ENCODE data around the gene ADAM15.
A peak's percentile ranks its signal among the peaks of the same experiment; 100 is the strongest.

ADAM15 gene

DNA sequence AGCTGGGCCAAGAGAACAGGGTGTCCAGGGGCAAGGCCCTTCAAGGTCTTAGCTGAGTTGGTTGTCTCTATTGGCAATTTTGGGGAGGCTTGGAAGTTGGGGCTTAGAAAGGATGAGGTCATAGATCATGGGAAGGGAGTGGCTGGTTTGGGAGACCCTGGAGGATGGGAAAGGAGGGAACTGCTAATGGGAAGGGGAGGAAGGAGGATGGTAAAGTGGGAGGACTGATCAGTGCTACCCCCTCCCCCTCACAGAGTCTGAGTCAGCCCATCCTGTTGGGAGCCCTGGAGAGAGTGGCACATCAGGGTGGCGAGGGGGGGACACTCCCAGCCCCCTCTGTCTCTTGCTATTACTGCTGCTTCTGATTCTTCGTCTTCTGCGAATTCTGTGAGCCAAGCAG, 17.5 kb downstream of the ADAM15 start:
- TF ChIP-seq EZH2phosphoT487 (IDR thresholded peaks at IDR 0.05; ENCODE audit: low read depth) = no peak
- TF ChIP-seq, protein P1, sequence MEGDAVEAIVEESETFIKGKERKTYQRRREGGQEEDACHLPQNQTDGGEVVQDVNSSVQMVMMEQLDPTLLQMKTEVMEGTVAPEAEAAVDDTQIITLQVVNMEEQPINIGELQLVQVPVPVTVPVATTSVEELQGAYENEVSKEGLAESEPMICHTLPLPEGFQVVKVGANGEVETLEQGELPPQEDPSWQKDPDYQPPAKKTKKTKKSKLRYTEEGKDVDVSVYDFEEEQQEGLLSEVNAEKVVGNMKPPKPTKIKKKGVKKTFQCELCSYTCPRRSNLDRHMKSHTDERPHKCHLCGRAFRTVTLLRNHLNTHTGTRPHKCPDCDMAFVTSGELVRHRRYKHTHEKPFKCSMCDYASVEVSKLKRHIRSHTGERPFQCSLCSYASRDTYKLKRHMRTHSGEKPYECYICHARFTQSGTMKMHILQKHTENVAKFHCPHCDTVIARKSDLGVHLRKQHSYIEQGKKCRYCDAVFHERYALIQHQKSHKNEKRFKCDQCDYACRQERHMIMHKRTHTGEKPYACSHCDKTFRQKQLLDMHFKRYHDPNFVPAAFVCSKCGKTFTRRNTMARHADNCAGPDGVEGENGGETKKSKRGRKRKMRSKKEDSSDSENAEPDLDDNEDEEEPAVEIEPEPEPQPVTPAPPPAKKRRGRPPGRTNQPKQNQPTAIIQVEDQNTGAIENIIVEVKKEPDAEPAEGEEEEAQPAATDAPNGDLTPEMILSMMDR (IDR thresholded peaks at IDR 0.05; ENCODE audit: low read depth, low read length) = no peak
- H4K20me1 ChIP-seq (ENCODE audit: insufficient read depth, low read length) = peaks cover 10% of the 10 kb centered on the region; the same call in 1 of the 2 replicates
- H3K9me3 ChIP-seq (ENCODE audit: insufficient read depth, low read length) = no peaks in the 10 kb centered on the region
- H3K79me2 ChIP-seq (ENCODE audit: low read length) = peaks cover 13% of the 10 kb centered on the region
- no peak overlapping the region for H3K27ac ChIP-seq (ENCODE audit: low read length)
- H3K36me3 ChIP-seq (replicated peaks; ENCODE audit: low read depth, low read length) = peaks cover 33% of the 10 kb centered on the region
- no peak overlapping the region for H3K9ac ChIP-seq (ENCODE audit: low read length)
- H3K27me3 ChIP-seq (ENCODE audit: low read depth, low read length) = no peaks in the 10 kb centered on the region
- no peak overlapping the region for H3K4me2 ChIP-seq (ENCODE audit: low read length)
- H2AFZ ChIP-seq (ENCODE audit: low read depth, low read length) = no peak overlapping the region
- H3K4me1 ChIP-seq (ENCODE audit: low read length) = peaks cover 14% of the 10 kb centered on the region
- no peak overlapping the region for H3K4me3 ChIP-seq (ENCODE audit: low read length)

DNA sequence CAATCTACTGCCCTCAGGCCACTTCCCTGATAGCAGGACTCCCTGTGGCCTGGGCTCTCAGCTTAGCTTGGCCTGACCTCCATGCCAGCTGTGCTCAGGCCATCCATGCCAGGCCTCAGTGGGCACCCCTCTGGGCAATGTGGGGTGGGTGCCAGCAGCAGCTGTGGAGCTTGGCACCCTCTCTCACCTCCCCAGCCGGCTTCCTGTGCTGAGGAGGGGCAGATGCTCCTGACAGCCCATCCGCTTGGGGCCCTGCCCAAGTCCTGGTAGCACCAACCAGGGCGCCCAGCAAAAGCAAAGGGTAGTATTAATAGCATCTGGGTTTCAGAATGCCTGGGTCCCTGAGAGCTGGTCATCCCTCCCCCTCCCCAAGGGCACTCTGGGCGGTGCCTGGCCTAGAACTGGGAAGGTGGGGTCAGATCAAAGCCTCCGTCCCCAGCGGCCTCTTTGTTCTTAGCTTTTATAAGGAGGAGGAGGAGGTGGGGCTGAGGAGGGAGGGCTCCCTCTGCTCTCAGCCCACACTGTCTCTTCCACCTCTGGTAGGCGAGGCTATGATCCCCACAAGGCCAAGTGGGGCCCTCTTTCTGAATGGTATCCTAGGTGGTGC, 18.5 kb downstream of the ADAM15 start:
- no peaks in the 10 kb centered on the region for H3K27me3 ChIP-seq (ENCODE audit: low read depth, low read length)
- H3K9ac ChIP-seq (ENCODE audit: low read length) = no peak overlapping the region
- H3K4me1 ChIP-seq (ENCODE audit: low read length) = peaks cover 10% of the 10 kb centered on the region
- H3K4me2 ChIP-seq (ENCODE audit: low read length) = no peak overlapping the region
- H4K20me1 ChIP-seq (ENCODE audit: insufficient read depth, low read length) = peaks cover 6% of the 10 kb centered on the region; the same call in 1 of the 2 replicates
- H2AFZ ChIP-seq (ENCODE audit: low read depth, low read length) = no peak overlapping the region
- H3K9me3 ChIP-seq (ENCODE audit: insufficient read depth, low read length) = no peaks in the 10 kb centered on the region
- no peak for TF ChIP-seq EZH2phosphoT487 (IDR thresholded peaks at IDR 0.05; ENCODE audit: low read depth)
- TF ChIP-seq, protein P1 (IDR thresholded peaks at IDR 0.05; ENCODE audit: low read depth, low read length) = no peak
- H3K27ac ChIP-seq (ENCODE audit: low read length) = no peak overlapping the region
- H3K79me2 ChIP-seq (ENCODE audit: low read length) = peaks cover 6% of the 10 kb centered on the region
- H3K36me3 ChIP-seq (replicated peaks; ENCODE audit: low read depth, low read length) = peaks cover 33% of the 10 kb centered on the region
- H3K4me3 ChIP-seq (ENCODE audit: low read length) = no peak overlapping the region

DNA sequence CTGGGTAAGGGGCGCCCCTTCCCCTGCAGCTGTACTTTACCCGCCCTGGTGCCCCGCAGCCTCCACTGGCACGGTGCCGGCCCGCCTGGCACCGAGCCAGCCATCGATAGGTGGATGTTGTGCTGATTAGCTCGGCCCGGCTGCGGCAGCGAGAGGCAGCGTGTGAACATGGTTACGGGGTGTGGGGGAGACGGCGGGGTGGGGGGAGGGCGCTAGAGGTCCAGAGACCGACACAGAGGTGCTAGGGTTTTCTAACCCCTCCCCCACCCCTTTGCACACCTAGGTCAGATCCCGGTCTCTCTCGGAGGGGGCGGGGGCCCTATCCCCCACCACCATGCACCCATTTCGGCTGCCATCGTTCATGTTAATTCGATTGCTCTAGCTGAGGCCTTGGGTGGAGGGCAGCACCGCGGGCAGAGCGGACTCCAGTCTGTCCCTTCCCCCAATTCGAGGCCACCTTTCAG, 19.1 kb downstream of the ADAM15 start:
- no peak overlapping the region for H3K9ac ChIP-seq (ENCODE audit: low read length)
- H3K79me2 ChIP-seq (ENCODE audit: low read length) = peaks cover under 1% of the 10 kb centered on the region
- H3K4me2 ChIP-seq (ENCODE audit: low read length) = peak overlapping the region; percentile 58
- no peak overlapping the region for H2AFZ ChIP-seq (ENCODE audit: low read depth, low read length)
- H3K9me3 ChIP-seq (ENCODE audit: insufficient read depth, low read length) = no peaks in the 10 kb centered on the region
- H4K20me1 ChIP-seq (ENCODE audit: insufficient read depth, low read length) = peaks cover under 1% of the 10 kb centered on the region; the same call in 1 of the 2 replicates
- no peak overlapping the region for H3K27ac ChIP-seq (ENCODE audit: low read length)
- H3K27me3 ChIP-seq (ENCODE audit: low read depth, low read length) = no peaks in the 10 kb centered on the region
- TF ChIP-seq EZH2phosphoT487 (IDR thresholded peaks at IDR 0.05; ENCODE audit: low read depth) = no peak
- TF ChIP-seq, protein P1 (IDR thresholded peaks at IDR 0.05; ENCODE audit: low read depth, low read length) = no peak
- H3K36me3 ChIP-seq (replicated peaks; ENCODE audit: low read depth, low read length) = peaks cover 30% of the 10 kb centered on the region
- peak overlapping the region; percentile 65 for H3K4me3 ChIP-seq (ENCODE audit: low read length)
- H3K4me1 ChIP-seq (ENCODE audit: low read length) = peaks cover 6% of the 10 kb centered on the region

DNA sequence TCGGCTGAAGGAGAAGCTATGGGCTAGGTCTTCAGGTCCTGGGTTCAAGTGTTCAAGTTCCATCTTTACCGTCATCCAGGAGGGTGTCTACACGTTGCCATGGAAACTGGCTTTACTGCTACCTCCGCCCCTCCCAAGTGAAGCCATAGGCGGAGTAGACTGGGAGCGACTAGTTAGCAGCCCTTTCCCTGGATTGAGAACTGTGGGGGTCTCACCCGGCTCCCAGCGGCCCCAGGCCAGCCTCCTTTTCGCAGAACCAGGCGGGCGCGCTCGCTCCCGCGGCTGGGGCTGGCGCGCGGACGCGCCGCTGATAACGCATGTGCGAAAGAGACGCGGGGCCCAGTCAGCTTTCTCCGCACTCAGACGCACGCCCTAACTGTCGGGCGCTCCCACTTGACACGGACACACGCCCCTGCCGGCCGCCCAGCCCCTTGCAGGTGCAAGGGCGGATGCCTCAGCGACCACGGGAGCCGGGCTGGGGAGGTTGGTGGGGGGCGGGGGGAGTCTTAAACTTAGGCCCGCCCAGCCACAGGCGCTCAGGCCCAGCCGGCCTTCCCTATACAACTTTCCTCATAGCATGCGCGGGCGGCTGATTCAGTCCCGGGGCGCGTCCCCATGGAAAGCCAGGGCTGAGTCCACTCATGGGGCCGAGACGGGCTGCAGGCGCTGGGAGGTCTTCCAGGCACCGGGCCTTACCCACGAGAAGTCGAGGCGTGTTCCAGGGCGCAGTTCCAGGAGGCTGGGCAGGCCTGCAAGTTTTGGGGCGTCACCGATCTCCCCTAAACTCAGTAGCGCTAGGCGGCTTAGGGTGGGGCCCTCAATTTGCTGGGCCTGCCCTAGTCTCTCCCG, 19.8 kb downstream of the ADAM15 start:
- H4K20me1 ChIP-seq (ENCODE audit: insufficient read depth, low read length) = no peaks in the 10 kb centered on the region
- peak overlapping the region; percentile 58 for H3K4me2 ChIP-seq (ENCODE audit: low read length)
- H3K27ac ChIP-seq (ENCODE audit: low read length) = no peak overlapping the region
- TF ChIP-seq, protein P1 (IDR thresholded peaks at IDR 0.05; ENCODE audit: low read depth, low read length) = no peak
- TF ChIP-seq EZH2phosphoT487 (IDR thresholded peaks at IDR 0.05; ENCODE audit: low read depth) = no peak
- H3K4me3 ChIP-seq (ENCODE audit: low read length) = peak overlapping the region; percentile 65
- H3K79me2 ChIP-seq (ENCODE audit: low read length) = no peaks in the 10 kb centered on the region
- H3K9me3 ChIP-seq (ENCODE audit: insufficient read depth, low read length) = no peaks in the 10 kb centered on the region
- no peaks in the 10 kb centered on the region for H3K27me3 ChIP-seq (ENCODE audit: low read depth, low read length)
- H3K9ac ChIP-seq (ENCODE audit: low read length) = no peak overlapping the region
- peaks cover 30% of the 10 kb centered on the region for H3K36me3 ChIP-seq (replicated peaks; ENCODE audit: low read depth, low read length)
- H2AFZ ChIP-seq (ENCODE audit: low read depth, low read length) = no peak overlapping the region
- H3K4me1 ChIP-seq (ENCODE audit: low read length) = peaks cover 6% of the 10 kb centered on the region
